GM21526 (cell line): ENCODE data around the gene NFIA.

Source experiments
- ATAC-seq: cut with Tn5 transposase; IDR thresholded peaks from one replicate; pipeline ENCODE4 v1.9.1; 2021; ENCODE audit warnings: moderate library complexity; ENCODE audit not compliant: unreplicated experiment, low FRiP score

NFIA gene

GRCh38 chr1:61318319-61319125 is 236.2 kb downstream of the NFIA start:
- ATAC-seq, result peak; percentile 100

- no peak for ATAC-seq
Measured at GRCh38 chr1:61320575-61320974, 238.2 kb downstream of the NFIA start.

- ATAC-seq, result no peak
Measured at GRCh38 chr1:61322008-61322744, 239.8 kb downstream of the NFIA start.

GRCh38 chr1:61322769-61323168 is 240.4 kb downstream of the NFIA start:
- no peak for ATAC-seq

- no peak for ATAC-seq
Measured at GRCh38 chr1:61323681-61324328, 241.4 kb downstream of the NFIA start.

- no peak for ATAC-seq
Measured at GRCh38 chr1:61326713-61327112, 244.4 kb downstream of the NFIA start.

GRCh38 chr1:61327436-61327835 is 245.1 kb downstream of the NFIA start:
- ATAC-seq, result no peak

DNA sequence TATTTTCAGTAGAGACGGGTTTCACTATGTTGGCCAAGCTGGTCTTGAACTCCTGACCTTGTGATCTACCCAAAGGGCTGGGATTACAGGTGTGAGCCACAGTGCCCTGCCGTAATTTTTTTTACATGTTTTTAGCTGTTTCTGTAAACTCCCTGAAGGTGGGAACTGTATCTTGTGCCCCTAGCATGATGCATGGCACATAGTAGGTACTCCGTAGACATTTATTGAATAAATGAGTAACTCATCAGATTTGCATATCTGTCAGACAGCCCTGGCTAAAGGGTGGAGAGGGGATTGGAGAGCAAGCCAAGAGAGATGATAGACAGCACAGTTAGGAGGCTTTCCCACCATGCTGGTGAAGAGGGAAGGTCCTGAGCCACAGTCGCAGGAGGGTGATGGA is 247.2 kb downstream of the NFIA start:
- no peak for ATAC-seq

DNA sequence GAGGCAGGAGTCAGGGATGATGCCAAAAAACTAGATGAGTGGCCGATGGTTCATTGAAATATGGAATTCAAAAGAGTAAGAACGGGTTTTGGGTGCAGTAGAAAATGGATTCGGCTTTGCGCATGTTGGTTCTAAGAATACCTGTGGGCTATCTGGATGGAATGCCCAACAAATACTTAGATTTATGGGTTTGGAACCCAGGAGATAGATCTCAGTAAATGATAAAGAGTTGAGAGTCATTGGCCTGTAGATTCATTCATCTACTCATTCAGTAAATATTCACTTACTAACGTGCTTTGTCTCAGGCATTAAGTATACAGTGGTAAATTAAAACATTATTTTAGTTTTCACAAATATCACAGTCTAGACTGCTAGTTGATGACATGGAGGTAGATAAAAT is 247.7 kb downstream of the NFIA start:
- no peak for ATAC-seq

GRCh38 chr1:61330571-61330970 is 248.2 kb downstream of the NFIA start:
- no peak for ATAC-seq

GRCh38 chr1:61332196-61332753 is 249.9 kb downstream of the NFIA start:
- peak; percentile 99 for ATAC-seq

DNA sequence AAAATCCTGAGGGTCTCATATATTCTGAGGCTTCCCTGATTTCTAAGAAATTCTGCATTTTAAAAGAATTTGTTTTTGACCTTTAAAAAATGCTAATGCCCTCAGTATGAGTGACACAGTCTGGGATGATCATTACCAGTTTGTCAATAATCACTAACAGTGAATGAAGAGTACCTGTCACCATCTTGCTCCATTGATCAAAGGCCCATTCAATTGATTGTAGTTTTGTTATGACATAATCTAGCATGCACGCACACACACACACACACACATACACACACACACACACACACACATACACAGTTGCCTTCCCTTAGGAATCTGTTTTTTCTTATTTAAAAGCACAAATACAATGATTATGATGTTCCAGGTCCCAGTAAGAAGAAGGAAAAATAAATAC is 250.4 kb downstream of the NFIA start:
- no peak for ATAC-seq

DNA sequence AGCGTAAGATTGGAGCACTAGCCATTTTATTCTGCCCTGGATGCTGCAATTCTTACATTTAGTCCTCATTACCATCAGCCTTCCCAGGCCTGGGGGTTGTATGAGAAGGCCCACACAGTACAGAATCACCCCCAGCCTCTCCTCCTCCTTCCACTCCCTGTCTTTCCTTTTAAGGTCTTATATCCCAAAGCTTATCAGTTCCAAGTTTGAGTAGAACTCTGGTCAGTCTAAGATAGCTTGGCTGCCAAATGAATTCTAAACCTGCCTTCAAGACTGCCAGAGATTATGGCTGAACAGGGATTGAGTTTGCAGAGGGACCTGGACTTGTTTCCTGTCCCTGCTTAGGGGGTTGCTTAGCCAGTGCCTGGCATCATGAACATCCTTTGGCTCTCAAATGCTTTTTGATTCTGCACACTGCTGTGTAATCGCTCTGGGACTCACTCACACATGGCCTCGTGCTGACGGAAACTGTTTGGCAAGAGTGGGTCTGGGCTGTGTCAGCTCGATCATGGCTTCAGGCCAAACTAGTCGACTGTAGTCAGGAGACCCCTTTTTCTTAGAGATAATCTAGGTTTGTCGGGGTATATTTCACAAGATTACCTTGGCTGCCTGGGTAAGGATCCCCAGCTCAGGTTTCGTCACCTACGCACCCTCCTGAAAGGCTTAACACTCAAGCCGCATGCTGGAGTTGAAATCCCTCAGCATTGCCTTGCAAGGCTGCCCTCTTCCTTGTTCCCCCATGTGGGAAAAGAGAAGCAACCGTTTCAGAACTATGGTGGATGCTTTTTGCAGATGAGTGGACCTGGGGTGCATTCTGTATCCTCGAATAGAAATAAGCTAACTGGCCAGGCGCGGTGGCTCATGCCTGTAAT is 252.6 kb downstream of the NFIA start:
- ATAC-seq, result no peak

- no peak for ATAC-seq
Measured at GRCh38 chr1:61337037-61337436, 254.7 kb downstream of the NFIA start.

DNA sequence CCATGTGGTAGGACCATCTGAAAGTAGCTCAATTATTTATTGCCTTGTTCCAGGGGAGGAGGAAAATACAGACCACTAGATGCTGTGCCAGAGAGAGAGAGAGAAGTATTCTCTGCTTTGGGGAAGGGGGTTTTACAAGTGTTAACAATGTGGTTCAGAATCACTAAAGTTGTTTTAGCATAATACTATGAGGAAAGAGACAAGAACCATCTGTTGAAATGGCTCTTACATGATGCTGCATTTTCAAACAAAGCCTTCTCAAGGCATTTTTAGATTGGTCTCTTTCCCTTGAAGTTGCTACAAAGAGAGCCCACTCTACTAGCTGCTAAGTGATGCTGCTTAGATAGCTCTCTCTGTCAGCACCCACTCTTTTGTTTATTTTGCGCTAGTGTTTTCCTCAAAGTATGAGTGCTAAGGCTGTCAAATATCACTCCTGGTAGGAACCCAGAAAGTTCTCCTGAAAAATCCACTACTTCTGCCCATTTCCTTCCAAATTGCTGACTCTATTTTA is 255.1 kb downstream of the NFIA start:
- no peak for ATAC-seq

- ATAC-seq, result no peak
Measured at GRCh38 chr1:61337981-61338848, 255.9 kb downstream of the NFIA start.

DNA sequence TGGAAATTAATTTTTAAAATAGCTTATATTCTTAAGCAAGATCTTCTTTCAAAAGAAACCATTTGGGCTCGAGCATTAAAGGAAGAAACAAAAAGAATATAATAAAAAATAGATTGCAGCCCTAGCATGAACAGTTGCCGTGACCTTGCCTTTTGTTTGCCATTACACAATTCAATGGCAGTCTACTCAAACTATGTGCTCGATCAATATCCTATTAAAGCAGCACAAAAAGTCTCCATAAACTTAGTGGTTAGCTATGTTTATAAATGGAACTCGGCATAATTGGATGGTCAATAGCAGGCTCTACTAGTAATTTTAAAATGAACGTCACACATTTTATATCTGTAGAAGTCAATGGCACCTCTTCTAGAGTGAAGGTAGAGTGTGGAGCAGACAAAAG is 256.5 kb downstream of the NFIA start:
- ATAC-seq, result no peak

DNA sequence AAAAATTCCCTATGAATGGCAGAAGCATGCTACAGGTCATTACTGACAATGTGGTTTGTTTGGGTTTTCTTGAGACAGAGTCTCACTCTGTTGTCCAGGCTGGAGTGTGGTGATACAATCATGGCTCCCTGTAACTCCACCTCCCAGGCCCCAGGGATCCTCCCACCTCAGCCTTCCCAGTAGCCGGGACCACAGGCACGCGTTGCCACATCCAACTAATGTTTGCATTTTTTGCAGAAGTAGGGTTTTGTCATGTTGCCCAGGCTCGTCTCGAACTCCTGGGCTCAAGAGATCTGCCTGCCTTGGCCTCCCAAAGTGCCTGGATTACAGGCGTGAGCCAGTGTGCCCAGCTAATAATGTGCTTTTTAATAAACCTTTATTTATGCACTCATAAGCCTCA is 259.1 kb downstream of the NFIA start:
- ATAC-seq, result no peak
